Neural progenitor cell (in vitro differentiated cells): ENCODE data around the gene GPLD1. TPM values are rescaled to one million over a fixed set of nuclear protein-coding genes. Genes with fewer than 3 reads are reported as not detected.

ENCODE experiments used
- DNase-seq: peaks from one replicate; pipeline ENCODE4 v3.0.0-alpha.2; 2016; ENCODE audit warnings: low spot score
- H2AFZ ChIP-seq: fragments of 200-600 bp; sonication (generic); replicated peaks from 2 replicates; pipeline ENCODE4 v1.6.1; 2016; ENCODE audit warnings: antibody characterized with exemption
- H3F3A ChIP-seq: fragments of 200-600 bp; sonication (generic); 2 replicates; pipeline ENCODE4 v1.6.1; 2016; ENCODE audit warnings: antibody characterized with exemption, low read depth
- H3K27ac ChIP-seq: fragments of 200-600 bp; sonication (generic); 2 replicates; pipeline ENCODE4 v1.5.1; 2016; ENCODE audit warnings: mild to moderate bottlenecking
- H3K27me3 ChIP-seq: fragments of 200-600 bp; sonication (generic); 2 replicates; pipeline ENCODE4 v1.6.1; 2016; ENCODE audit warnings: mild to moderate bottlenecking, moderate library complexity
- H3K36me3 ChIP-seq: fragments of 200-600 bp; sonication (generic); 2 replicates; pipeline ENCODE4 v1.5.1; 2016
- H3K4me1 ChIP-seq: fragments of 200-600 bp; sonication (generic); 2 replicates; pipeline ENCODE4 v1.6.1; 2016; ENCODE audit warnings: mixed run types
- H3K4me2 ChIP-seq: fragments of 200-600 bp; sonication (generic); 2 replicates; pipeline ENCODE4 v1.6.1; 2016
- H3K4me3 ChIP-seq: fragments of 200-600 bp; sonication (generic); 2 replicates; pipeline ENCODE4 v1.5.1; 2016
- H3K79me2 ChIP-seq: fragments of 200-600 bp; sonication (generic); 2 replicates; pipeline ENCODE4 v1.6.1; 2016; ENCODE audit warnings: low read depth
- H3K9ac ChIP-seq: fragments of 200-600 bp; sonication (generic); 2 replicates; pipeline ENCODE4 v1.6.1; 2016
- H3K9me3 ChIP-seq: fragments of 200-600 bp; sonication (generic); 2 replicates; pipeline ENCODE4 v1.5.1; 2016; ENCODE audit warnings: low read depth
- H4K20me1 ChIP-seq: fragments of 200-600 bp; sonication (generic); 2 replicates; pipeline ENCODE4 v1.6.1; 2016; ENCODE audit warnings: low read depth
- H3K27ac Mint-ChIP-seq: 3 replicates; pipeline ENCODE4 v1.8.0; 2021; ENCODE audit warnings: mixed read lengths
- H3K27me3 Mint-ChIP-seq: 2 replicates; pipeline ENCODE4 v1.8.0; 2022; ENCODE audit warnings: low read depth, mild to moderate bottlenecking, inconsistent platforms, moderate library complexity, mixed read lengths; ENCODE audit not compliant: insufficient read depth
- H3K36me3 Mint-ChIP-seq: 3 replicates; pipeline ENCODE4 v1.8.0; 2021; ENCODE audit warnings: mixed read lengths
- H3K4me1 Mint-ChIP-seq: 3 replicates; pipeline ENCODE4 v1.8.0; 2021; ENCODE audit warnings: mixed read lengths
- H3K4me3 Mint-ChIP-seq: 3 replicates; pipeline ENCODE4 v1.8.0; 2021; ENCODE audit warnings: mild to moderate bottlenecking, moderate library complexity, mixed read lengths
- H3K9me3 Mint-ChIP-seq: 3 replicates; pipeline ENCODE4 v1.8.0; 2020; ENCODE audit warnings: mixed read lengths
- CTCF ChIP-seq: fragments of 200-600 bp; sonication (generic); IDR thresholded peaks from 2 replicates; pipeline ENCODE4 v1.5.1; 2017; ENCODE audit warnings: antibody characterized with exemption, mild to moderate bottlenecking
- EZH2 ChIP-seq: fragments of 200-600 bp; sonication (generic); IDR thresholded peaks from 2 replicates; pipeline ENCODE4 v1.6.1; 2017; ENCODE audit warnings: antibody characterized with exemption, mild to moderate bottlenecking, moderate library complexity
- EZH2phosphoT487 ChIP-seq: fragments of 200-600 bp; sonication (generic); IDR thresholded peaks from 2 replicates; pipeline ENCODE4 v1.6.1; 2017; ENCODE audit warnings: antibody characterized with exemption
- total RNA-seq: library from RNA; depleted of rRNA; stranded (reverse); fragments of >200 nt; gene quantifications from 2 replicates; pipeline ENCODE4 v1.2.3, GENCODE V29; 2015; ENCODE audit warnings: low replicate concordance

GPLD1 gene
- total RNA-seq, 1 donor from 2014 or later = 8.3 TPM

DNA sequence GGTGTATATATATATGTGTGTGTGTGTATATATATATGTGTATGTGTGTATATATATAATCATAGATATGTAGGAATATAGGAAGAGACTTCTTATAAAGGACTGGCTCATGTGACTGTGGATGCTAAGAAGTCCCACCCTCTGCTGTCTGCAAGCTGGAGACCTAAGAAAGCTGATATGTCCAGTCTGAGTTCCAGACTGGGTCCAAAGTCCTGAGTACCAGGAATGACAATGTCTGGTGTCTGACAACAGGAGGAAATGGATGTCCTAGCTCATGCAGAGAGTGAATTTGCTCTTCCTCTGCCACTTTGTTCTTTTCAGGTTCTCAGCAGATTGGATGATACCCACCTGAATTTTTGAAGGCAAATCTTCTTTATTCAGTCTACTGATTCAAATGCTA lies 12.5 kb upstream of the GPLD1 start:
- H4K20me1 ChIP-seq = no peaks in the 10 kb centered on the region
- Mint-ChIP-seq H3K36me3 (peaks cover 23% of the 10 kb centered on the region), H3K9me3 (peaks cover 3% of the 10 kb centered on the region), H3K4me1 (no peaks in the 10 kb centered on the region), H3K4me3 (no peak overlapping the region), H3K27me3 (peaks cover 2% of the 10 kb centered on the region), H3K27ac (no peak overlapping the region)
- H3K9me3 ChIP-seq = no peaks in the 10 kb centered on the region
- no peak overlapping the region for H2AFZ ChIP-seq
- TF ChIP-seq CTCF (no peak), EZH2 (no peak), EZH2phosphoT487 (no peak)
- no peaks in the 10 kb centered on the region for H3K4me1 ChIP-seq
- H3K36me3 ChIP-seq = no peaks in the 10 kb centered on the region
- no peak overlapping the region for H3K9ac ChIP-seq
- no peak for DNase-seq
- no peak overlapping the region for H3K4me2 ChIP-seq
- no peak overlapping the region for H3K27ac ChIP-seq
- H3K27me3 ChIP-seq = peaks cover under 1% of the 10 kb centered on the region
- H3K79me2 ChIP-seq = no peaks in the 10 kb centered on the region
- H3F3A ChIP-seq = no peaks in the 10 kb centered on the region
- no peak overlapping the region for H3K4me3 ChIP-seq

DNA sequence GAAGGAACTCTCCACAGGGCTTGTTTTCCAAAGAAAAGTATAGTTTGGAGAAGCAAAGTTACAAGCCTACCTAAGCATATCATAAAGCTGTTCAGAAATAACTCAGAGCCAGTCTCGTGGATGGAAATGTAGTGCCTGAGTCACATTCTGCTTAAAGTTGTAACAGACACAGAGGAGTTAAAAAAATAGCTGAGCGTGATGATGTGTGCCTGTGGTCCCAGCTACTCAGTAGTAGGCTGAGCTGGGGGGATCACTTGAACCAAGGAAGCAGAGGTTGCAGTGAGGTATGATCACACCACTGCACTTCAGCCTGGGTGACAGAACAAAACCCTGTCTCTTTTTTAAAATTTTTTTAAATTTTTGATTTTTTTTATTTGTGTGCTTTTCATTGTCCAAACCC lies 12.0 kb upstream of the GPLD1 start:
- Mint-ChIP-seq H3K27ac (no peak overlapping the region), H3K36me3 (peaks cover 25% of the 10 kb centered on the region), H3K27me3 (peaks cover 4% of the 10 kb centered on the region), H3K4me3 (no peak overlapping the region), H3K9me3 (peaks cover 6% of the 10 kb centered on the region), H3K4me1 (no peaks in the 10 kb centered on the region)
- Histone ChIP-seq H3K9me3 (no peaks in the 10 kb centered on the region), H3K36me3 (no peaks in the 10 kb centered on the region), H2AFZ (no peak overlapping the region), H3K79me2 (no peaks in the 10 kb centered on the region), H3K9ac (no peak overlapping the region), H3K4me3 (no peak overlapping the region), H3K27ac (no peak overlapping the region), H3K27me3 (peaks cover 6% of the 10 kb centered on the region), H3K4me1 (no peaks in the 10 kb centered on the region), H3K4me2 (no peak overlapping the region), H4K20me1 (no peaks in the 10 kb centered on the region), H3F3A (no peaks in the 10 kb centered on the region)
- no peak for DNase-seq
- TF ChIP-seq EZH2phosphoT487 (no peak), CTCF (no peak), EZH2 (no peak)

GRCh38 chr6:24500683-24501082 lies 11.3 kb upstream of the GPLD1 start:
- TF ChIP-seq EZH2phosphoT487 (no peak), EZH2 (no peak), CTCF (no peak)
- H3K27ac ChIP-seq = no peak overlapping the region
- Mint-ChIP-seq H3K36me3 (peaks cover 24% of the 10 kb centered on the region), H3K27me3 (peaks cover 4% of the 10 kb centered on the region), H3K4me3 (no peak overlapping the region), H3K27ac (no peak overlapping the region), H3K9me3 (peaks cover 6% of the 10 kb centered on the region), H3K4me1 (peaks cover 1% of the 10 kb centered on the region)
- no peaks in the 10 kb centered on the region for H3K9me3 ChIP-seq
- H3K79me2 ChIP-seq = no peaks in the 10 kb centered on the region
- DNase-seq = no peak
- no peak overlapping the region for H3K4me2 ChIP-seq
- H4K20me1 ChIP-seq = no peaks in the 10 kb centered on the region
- no peak overlapping the region for H3K9ac ChIP-seq
- H3K4me3 ChIP-seq = no peak overlapping the region
- peaks cover 13% of the 10 kb centered on the region for H3K27me3 ChIP-seq
- H2AFZ ChIP-seq = no peak overlapping the region
- H3F3A ChIP-seq = peaks cover 4% of the 10 kb centered on the region
- no peaks in the 10 kb centered on the region for H3K36me3 ChIP-seq
- no peaks in the 10 kb centered on the region for H3K4me1 ChIP-seq
